Hepatocyte (in vitro differentiated cells): ENCODE results near the gene HLA-B. TPM values are rescaled to one million over a fixed set of nuclear protein-coding genes. Genes with fewer than 3 reads are reported as not detected.
"Not testable (repeated sequence)": the region's sequence is repeated elsewhere in the genome, so short reads cannot be mapped to it uniquely, and the experiment has no call there.

ENCODE experiments used
- DNase-seq: peaks from one replicate; pipeline ENCODE4 v3.0.0-alpha.2; 2016; ENCODE audit warnings: low spot score
- H2AFZ ChIP-seq: fragments of 200-600 bp; sonication (generic); 2 replicates; pipeline ENCODE4 v1.6.0; 2016; ENCODE audit warnings: antibody characterized with exemption, mild to moderate bottlenecking
- H3K27ac ChIP-seq: fragments of 200-600 bp; sonication (generic); 2 replicates; pipeline ENCODE4 v1.5.1; 2016; ENCODE audit warnings: mild to moderate bottlenecking
- H3K27me3 ChIP-seq: fragments of 200-600 bp; sonication (generic); 2 replicates; pipeline ENCODE4 v1.6.1; 2016
- H3K36me3 ChIP-seq: fragments of 200-600 bp; sonication (generic); replicated peaks from 2 replicates; pipeline ENCODE4 v1.5.1; 2016; ENCODE audit warnings: low read depth; ENCODE audit not compliant: insufficient read depth
- H3K4me1 ChIP-seq: fragments of 200-600 bp; sonication (generic); 2 replicates; pipeline ENCODE4 v1.5.1; 2016; ENCODE audit warnings: mild to moderate bottlenecking, moderate library complexity; ENCODE audit not compliant: insufficient read depth
- H3K4me2 ChIP-seq: fragments of 200-600 bp; sonication (generic); 2 replicates; pipeline ENCODE4 v1.6.0; 2016
- H3K4me3 ChIP-seq: fragments of 200-600 bp; sonication (generic); 2 replicates; pipeline ENCODE4 v1.5.1; 2016; ENCODE audit warnings: mild to moderate bottlenecking
- H3K79me2 ChIP-seq: fragments of 200-600 bp; sonication (generic); 2 replicates; pipeline ENCODE4 v1.6.0; 2017; ENCODE audit warnings: mild to moderate bottlenecking
- H3K9me2 ChIP-seq: fragments of 200-600 bp; sonication (generic); replicated peaks from 2 replicates; pipeline ENCODE4 v1.6.0; 2017; ENCODE audit warnings: mild to moderate bottlenecking; ENCODE audit not compliant: insufficient read depth
- H3K9me3 ChIP-seq: fragments of 200-600 bp; sonication (generic); 2 replicates; pipeline ENCODE4 v1.5.1; 2016; ENCODE audit warnings: low read depth, mild to moderate bottlenecking
- H4K20me1 ChIP-seq: fragments of 200-600 bp; sonication (generic); 2 replicates; pipeline ENCODE4 v1.6.0; 2016; ENCODE audit warnings: mild to moderate bottlenecking; ENCODE audit not compliant: insufficient read depth, poor library complexity, severe bottlenecking
- CTCF ChIP-seq: fragments of 200-600 bp; sonication (generic); IDR thresholded peaks from 2 replicates; pipeline ENCODE4 v1.5.1; 2016; ENCODE audit warnings: antibody characterized with exemption, mild to moderate bottlenecking; ENCODE audit not compliant: poor library complexity
- EZH2 ChIP-seq: fragments of 200-600 bp; sonication (generic); IDR thresholded peaks from 2 replicates; pipeline ENCODE4 v1.6.1; 2016; ENCODE audit warnings: antibody characterized with exemption, mild to moderate bottlenecking, borderline replicate concordance
- EZH2phosphoT487 ChIP-seq: fragments of 200-600 bp; sonication (generic); IDR thresholded peaks from one replicate; pipeline ENCODE4 v1.6.1; 2018; ENCODE audit warnings: antibody characterized with exemption, mild to moderate bottlenecking, low read depth, moderate library complexity; ENCODE audit not compliant: unreplicated experiment, severe bottlenecking
- WGBS: methylation state at CpG from one replicate; pipeline ENCODE4 v1.1.6; 2016; ENCODE audit warnings: low lambda C conversion rate; ENCODE audit errors: missing lambda C conversion rate; 5-methylcytosine and 5-hydroxymethylcytosine counted together
- polyA plus RNA-seq: library from polyadenylated mRNA; unstranded; fragments of >200 nt; fragmentation: Nextera tagmentation; extraction: Ambion mirVana; gene quantifications from 2 replicates; pipeline ENCODE4 v1.2.1, GENCODE V29; 2016
- total RNA-seq: library from RNA; depleted of rRNA; stranded (reverse); fragments of >200 nt; gene quantifications from 2 replicates; pipeline ENCODE4 v1.2.3, GENCODE V29; 2014

The HLA-B gene
- total RNA-seq (46.9 and 52.2 TPM in 2 replicates), polyA plus RNA-seq (151 and 216 TPM in 2 replicates)

DNA sequence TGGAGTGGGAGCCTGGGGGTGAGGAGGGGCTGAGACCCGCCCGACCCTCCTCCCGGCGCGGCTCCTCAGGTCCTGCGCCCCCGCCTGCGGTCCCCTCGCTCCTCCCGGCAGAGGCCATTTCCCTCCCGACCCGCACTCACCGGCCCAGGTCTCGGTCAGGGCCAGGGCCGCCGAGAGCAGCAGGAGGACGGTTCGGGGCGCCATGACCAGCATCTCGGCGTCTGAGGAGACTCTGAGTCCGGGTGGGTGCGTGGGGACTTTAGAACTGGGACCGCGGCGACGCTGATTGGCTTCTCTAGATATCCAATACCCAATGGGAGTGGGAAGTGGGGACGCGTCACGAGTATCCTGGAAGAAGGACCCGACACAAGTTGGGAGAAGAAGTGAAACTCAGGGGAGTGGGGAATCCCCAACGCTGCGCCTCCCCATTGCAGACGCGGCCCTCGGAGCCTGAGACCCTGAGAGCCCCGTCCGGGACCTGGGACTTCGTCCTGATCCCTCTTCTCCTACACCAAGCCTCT lies at the start of gene HLA-B:
TSS of gene HLA-B (minus strand) at position 234 of the 521 bp plus-strand sequence. CDS start at position 213, 21 bp downstream.
- Histone ChIP-seq H3K9me3 (no peaks in the 10 kb centered on the region), H3K36me3 (no peaks in the 10 kb centered on the region), H3K4me3 (peak within 1 kb of the TSS; percentile 42), H4K20me1 (no peaks in the 10 kb centered on the region), H3K9me2 (no peaks in the 10 kb centered on the region), H3K4me1 (no peaks in the 10 kb centered on the region), H3K27ac (no peak within 1 kb of the TSS), H2AFZ (peak within 1 kb of the TSS; percentile 66), H3K27me3 (peaks cover 9% of the 10 kb centered on the region), H3K79me2 (no peaks in the 10 kb centered on the region), H3K4me2 (peak within 1 kb of the TSS; percentile 82)
- TF ChIP-seq CTCF = no peak
- TF ChIP-seq EZH2phosphoT487 = no peak
- no peak for TF ChIP-seq EZH2
- peak; percentile 87 for DNase-seq
- 2% methylated on average over 27 of the region's 39 CpGs for WGBS

DNA sequence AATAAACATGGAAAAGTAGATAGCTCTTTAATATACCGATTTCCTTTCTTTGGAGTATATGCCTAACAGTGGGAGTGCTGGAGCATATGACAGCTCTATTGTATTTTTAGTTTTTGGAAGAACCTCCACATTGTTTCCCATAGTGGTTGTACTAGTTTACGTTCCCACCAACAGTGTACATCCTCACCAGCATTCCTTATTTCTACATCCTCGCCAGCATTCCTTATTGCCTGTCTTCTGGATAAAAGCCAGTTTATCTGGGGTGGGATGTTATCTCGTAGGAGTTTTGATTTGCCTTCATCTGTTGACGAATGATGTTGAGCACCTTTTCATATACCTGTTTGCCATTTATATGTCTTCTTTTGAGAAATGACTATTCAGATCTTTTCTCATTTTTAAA lies 49.0 kb upstream of the HLA-B start:
- no peak overlapping the region for H3K4me3 ChIP-seq
- H3K9me3 ChIP-seq = no peaks in the 10 kb centered on the region
- H3K4me2 ChIP-seq = no peak overlapping the region
- no peak for DNase-seq
- TF ChIP-seq EZH2phosphoT487 = no peak
- no peak for TF ChIP-seq EZH2
- TF ChIP-seq CTCF = no peak
- no peaks in the 10 kb centered on the region for H3K36me3 ChIP-seq
- peaks cover 67% of the 10 kb centered on the region for H3K79me2 ChIP-seq
- H4K20me1 ChIP-seq = peaks cover 57% of the 10 kb centered on the region
- no peak overlapping the region for H2AFZ ChIP-seq
- WGBS = 90% methylated on average over 5 of the region's 5 CpGs
- H3K4me1 ChIP-seq = peaks cover 15% of the 10 kb centered on the region
- H3K9me2 ChIP-seq = no peaks in the 10 kb centered on the region
- H3K27ac ChIP-seq = no peak overlapping the region
- no peaks in the 10 kb centered on the region for H3K27me3 ChIP-seq

DNA sequence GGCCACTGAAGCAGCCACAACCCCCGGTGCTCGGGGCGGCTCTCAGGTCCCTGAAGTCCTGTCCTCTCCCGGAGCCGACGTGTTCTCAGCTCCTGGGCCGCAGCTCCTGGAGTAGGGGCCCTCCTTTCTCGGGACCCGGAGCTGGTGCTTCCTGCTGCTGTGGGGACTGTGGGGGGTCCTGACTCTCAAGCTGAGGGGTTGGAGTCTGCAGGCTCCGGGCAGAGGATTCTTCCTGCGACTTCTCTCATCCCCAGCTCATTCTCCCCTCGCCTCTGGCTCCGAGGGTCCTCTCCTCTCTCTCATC lies 47.0 kb upstream of the HLA-B start:
- Histone ChIP-seq H3K79me2 (peaks cover 58% of the 10 kb centered on the region), H3K4me2 (peak overlapping the region; percentile 86), H2AFZ (peak overlapping the region; percentile 47), H3K27ac (peak overlapping the region; percentile 79), H3K4me3 (peak overlapping the region; percentile 65), H4K20me1 (peaks cover 39% of the 10 kb centered on the region), H3K4me1 (peaks cover 17% of the 10 kb centered on the region)
- H3K9me3 ChIP-seq, DNase-seq, H3K9me2 ChIP-seq, H3K36me3 ChIP-seq, H3K27me3 ChIP-seq: not testable (repeated sequence)
- 3% methylated on average over 13 of the region's 13 CpGs for WGBS

GRCh38 chr6:31403283-31404060 lies 46.5 kb upstream of the HLA-B start, which contains the start of gene MICA:
MICA (plus strand) TSS chr6:31403595; CDS start chr6:31403633, 38 bp downstream.
- Histone ChIP-seq H2AFZ (peak within 1 kb of the TSS; percentile 47), H3K36me3 (no peaks in the 10 kb centered on the region), H4K20me1 (peaks cover 34% of the 10 kb centered on the region), H3K9me3 (no peaks in the 10 kb centered on the region), H3K9me2 (no peaks in the 10 kb centered on the region), H3K27me3 (no peaks in the 10 kb centered on the region), H3K79me2 (peaks cover 57% of the 10 kb centered on the region), H3K4me1 (peaks cover 22% of the 10 kb centered on the region), H3K4me3 (peak within 1 kb of the TSS; percentile 65), H3K27ac (peak within 1 kb of the TSS; percentile 98), H3K4me2 (peak within 1 kb of the TSS; percentile 86)
- TF ChIP-seq EZH2 = no peak
- no peak for TF ChIP-seq CTCF
- TF ChIP-seq EZH2phosphoT487 = no peak
- WGBS = 1% methylated on average over 48 of the region's 58 CpGs
- DNase-seq = peak; percentile 97
